HG03439 (cell line): ENCODE measurements around the gene SH3BGRL3.
A peak's percentile ranks its signal among the peaks of the same experiment; 100 is the strongest.
"Not testable (repeated sequence)": the region's sequence is repeated elsewhere in the genome, so short reads cannot be mapped to it uniquely, and the experiment has no call there.

Experiments
- ATAC-seq: cut with Tn5 transposase; IDR thresholded peaks from one replicate; pipeline ENCODE4 v1.9.1; 2021; ENCODE audit warnings: mild to moderate bottlenecking, moderate library complexity; ENCODE audit not compliant: unreplicated experiment

SH3BGRL3 gene

GRCh38 chr1:26290122-26290881, 10.4 kb downstream of the SH3BGRL3 start:
- no peak for ATAC-seq

GRCh38 chr1:26290882-26291261, 11.0 kb downstream of the SH3BGRL3 start:
- no peak for ATAC-seq

- ATAC-seq, result no peak
Observed at GRCh38 chr1:26291433-26291832, 11.5 kb downstream of the SH3BGRL3 start.

GRCh38 chr1:26291939-26292338, 12.1 kb downstream of the SH3BGRL3 start:
- ATAC-seq, result no peak

- not testable (repeated sequence) for ATAC-seq
Observed at GRCh38 chr1:26292735-26293134, 12.8 kb downstream of the SH3BGRL3 start.

GRCh38 chr1:26293911-26294463, 14.1 kb downstream of the SH3BGRL3 start:
- no peak for ATAC-seq

GRCh38 chr1:26295194-26296138, 15.6 kb downstream of the SH3BGRL3 start:
- ATAC-seq, result no peak

GRCh38 chr1:26296340-26297056, 16.6 kb downstream of the SH3BGRL3 start:
- no peak for ATAC-seq

- ATAC-seq, result no peak
Observed at GRCh38 chr1:26297057-26297790, 17.3 kb downstream of the SH3BGRL3 start.

GRCh38 chr1:26297791-26298124, 17.9 kb downstream of the SH3BGRL3 start:
- no peak for ATAC-seq

GRCh38 chr1:26300578-26301275, 20.8 kb downstream of the SH3BGRL3 start:
- ATAC-seq, result no peak

- ATAC-seq, result no peak
Observed at GRCh38 chr1:26302733-26303405, 23.0 kb downstream of the SH3BGRL3 start.

- peak; percentile 8 for ATAC-seq
Observed at GRCh38 chr1:26305667-26306289, 25.9 kb downstream of the SH3BGRL3 start.

- peak; percentile 99 for ATAC-seq
Observed at GRCh38 chr1:26306290-26307229, 26.7 kb downstream of the SH3BGRL3 start, which contains the start of gene UBXN11. TSS of gene UBXN11 (minus strand) at chr1:26306636. CDS start at chr1:26302883, 3,753 bp downstream.

- no peak for ATAC-seq
Observed at GRCh38 chr1:26307363-26307781, 27.5 kb downstream of the SH3BGRL3 start.

- not testable (repeated sequence) for ATAC-seq
Observed at GRCh38 chr1:26307966-26308899, 28.3 kb downstream of the SH3BGRL3 start.
